TTC549 (cell line): ENCODE results near the gene GALNT18.

Source experiments
- FAIRE-seq: peaks from 2 replicates; lab custom pipeline; 2012; peaks lifted over from hg19 to GRCh38; lab: Jason Lieb, UNC

GALNT18 gene

DNA sequence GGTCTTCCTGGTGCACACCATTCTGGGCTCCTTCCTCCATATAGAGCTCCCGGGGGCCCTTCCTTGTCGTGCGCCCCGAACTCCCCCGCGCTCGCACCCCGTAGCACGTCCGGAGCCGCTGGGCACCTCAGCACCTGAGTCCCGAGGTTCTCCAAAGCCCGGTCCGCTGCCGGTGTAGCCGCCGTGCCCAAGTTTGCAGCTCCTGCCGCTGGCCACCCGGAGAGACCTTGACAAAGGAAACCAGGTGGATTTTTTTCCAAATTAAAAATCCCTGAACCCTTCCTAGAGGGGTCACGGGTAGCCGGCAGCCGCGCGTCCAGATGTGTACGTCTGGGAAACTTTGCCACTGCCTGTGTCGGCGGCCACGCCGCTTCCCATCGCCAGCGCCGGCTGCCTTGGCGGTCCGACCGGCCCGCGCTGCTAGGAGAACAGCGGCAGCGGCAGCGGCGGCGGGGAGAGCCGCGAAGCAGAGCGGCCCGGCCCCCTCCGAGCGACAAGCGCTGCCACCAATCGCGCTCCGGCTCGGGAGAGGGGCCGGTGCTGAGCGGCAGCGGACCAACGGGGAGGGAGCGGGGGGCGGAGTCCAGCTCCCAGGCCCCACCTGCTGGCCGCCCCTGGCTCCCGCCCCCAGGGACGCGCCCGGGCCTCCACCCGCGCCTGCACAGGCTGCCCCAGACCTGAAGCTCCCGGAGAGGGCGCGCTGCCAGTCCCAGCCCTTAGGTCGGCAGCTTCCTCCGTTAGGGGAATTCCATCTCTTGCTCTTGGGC lies at the start of gene GALNT18:
GALNT18 (minus strand) TSS at position 433 of the 767 bp plus-strand sequence.
- FAIRE-seq: no peak

- no peak for FAIRE-seq
Observed at GRCh38 chr11:11670574-11670973, 48.8 kb upstream of the GALNT18 start.

DNA sequence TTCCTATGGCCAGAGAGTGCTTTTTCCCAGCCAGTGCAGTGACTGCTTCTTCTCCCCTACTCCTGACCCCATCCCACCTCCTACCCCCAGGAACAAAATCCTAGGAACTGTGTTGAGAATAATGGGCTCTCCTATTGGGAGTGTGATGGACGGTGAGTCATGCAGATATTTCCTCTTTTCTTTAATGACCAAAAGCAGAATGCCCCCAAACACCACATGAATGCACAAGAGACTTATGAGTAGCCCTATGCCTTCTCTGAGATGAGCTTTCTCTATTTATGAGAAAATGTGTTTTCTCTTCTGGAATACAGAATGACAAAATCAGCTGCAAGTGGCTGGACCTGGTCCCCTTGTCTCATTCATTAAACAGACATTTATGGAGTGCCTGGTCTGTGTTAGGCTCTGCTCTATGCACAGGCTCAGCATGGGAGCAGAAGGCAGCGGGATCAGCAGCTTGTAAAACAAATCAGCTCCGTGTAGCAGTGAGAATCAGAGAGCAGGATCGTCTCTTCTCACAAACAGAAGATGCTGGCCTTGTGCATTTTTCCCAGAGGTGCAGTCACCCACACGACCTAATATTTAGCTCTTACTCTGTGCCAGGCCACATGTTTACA lies 47.5 kb upstream of the GALNT18 start:
- FAIRE-seq: no peak

GRCh38 chr11:11668781-11669180 lies 47.0 kb upstream of the GALNT18 start:
- no peak for FAIRE-seq

GRCh38 chr11:11668274-11668673 lies 46.5 kb upstream of the GALNT18 start:
- FAIRE-seq: no peak

- no peak for FAIRE-seq
Observed at GRCh38 chr11:11667056-11667455, 45.3 kb upstream of the GALNT18 start.

GRCh38 chr11:11665407-11665806 lies 43.6 kb upstream of the GALNT18 start:
- no peak for FAIRE-seq

DNA sequence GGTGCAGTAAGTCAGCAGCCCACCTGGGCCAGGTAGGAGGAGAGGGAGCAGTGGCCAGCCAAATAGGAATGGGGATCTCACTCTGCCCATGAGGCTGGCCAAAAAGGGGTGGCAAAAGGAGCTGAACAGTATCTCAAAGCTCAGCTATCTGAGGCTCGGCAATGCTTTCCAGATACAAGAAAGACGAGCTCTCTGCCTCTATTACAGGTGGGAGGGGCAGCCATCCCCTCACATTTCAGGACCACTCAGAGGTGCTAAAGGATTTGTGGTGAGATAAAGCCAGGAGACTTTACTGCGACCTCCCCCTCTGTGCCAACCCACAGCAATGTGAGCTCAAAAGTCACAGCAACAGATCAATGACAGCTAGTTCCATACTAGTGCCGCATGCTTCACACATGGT lies 42.1 kb upstream of the GALNT18 start:
- FAIRE-seq: no peak

GRCh38 chr11:11662578-11662977 lies 40.8 kb upstream of the GALNT18 start:
- FAIRE-seq: no peak

- no peak for FAIRE-seq
Observed at GRCh38 chr11:11661326-11662040, 39.7 kb upstream of the GALNT18 start.

DNA sequence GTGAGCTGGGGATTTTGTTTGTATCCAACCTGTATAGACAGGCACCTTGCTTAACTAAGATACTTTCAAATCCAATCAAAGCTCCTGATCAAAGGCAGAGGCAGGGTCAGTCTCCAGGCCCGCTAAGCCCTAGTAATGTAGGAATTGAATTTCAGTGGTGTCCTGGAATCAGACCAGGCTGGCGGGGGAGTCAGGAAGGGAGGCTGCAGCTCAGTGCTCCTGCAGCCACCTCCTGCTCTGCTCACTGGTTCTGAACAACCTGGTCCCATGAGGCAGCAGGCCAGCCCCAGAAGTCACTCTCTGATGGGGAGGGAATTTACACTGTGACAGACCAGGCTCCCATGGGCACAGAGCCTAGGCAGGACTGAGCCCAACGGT lies 38.5 kb upstream of the GALNT18 start:
- FAIRE-seq: no peak

- no peak for FAIRE-seq
Observed at GRCh38 chr11:11659567-11660362, 38.0 kb upstream of the GALNT18 start.

GRCh38 chr11:11657218-11657955 lies 35.6 kb upstream of the GALNT18 start:
- no peak for FAIRE-seq

GRCh38 chr11:11641581-11641980 lies 19.8 kb upstream of the GALNT18 start:
- no peak for FAIRE-seq

GRCh38 chr11:11640996-11641395 lies 19.2 kb upstream of the GALNT18 start:
- FAIRE-seq: no peak

- FAIRE-seq: no peak
Observed at GRCh38 chr11:11640152-11640551, 18.3 kb upstream of the GALNT18 start.

GRCh38 chr11:11636671-11637070 lies 14.9 kb upstream of the GALNT18 start:
- FAIRE-seq: no peak

- FAIRE-seq: no peak
Observed at GRCh38 chr11:11635443-11635842, 13.6 kb upstream of the GALNT18 start.

DNA sequence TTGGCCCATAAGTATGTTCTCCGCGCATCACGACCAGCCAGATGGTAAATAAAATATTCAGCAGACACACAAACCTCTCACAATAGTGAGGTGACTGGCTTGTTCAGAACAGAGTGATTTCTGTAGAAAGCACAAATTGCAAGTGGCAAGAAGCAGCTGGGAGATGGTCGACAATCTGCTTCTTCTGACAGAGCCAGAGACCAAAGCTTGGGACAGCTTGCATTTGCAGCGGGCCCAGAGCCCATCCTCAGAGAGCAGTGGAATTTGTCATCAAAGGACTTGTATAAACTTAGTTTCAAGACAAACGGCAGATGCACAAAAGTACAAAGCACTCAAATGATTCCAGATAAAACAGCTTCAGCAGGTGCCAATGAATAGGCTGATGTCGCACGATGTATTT lies 7.6 kb upstream of the GALNT18 start:
- no peak for FAIRE-seq

- FAIRE-seq: no peak
Observed at GRCh38 chr11:11628651-11629050, 6.8 kb upstream of the GALNT18 start.

GRCh38 chr11:11626128-11626527 lies 4.3 kb upstream of the GALNT18 start:
- no peak for FAIRE-seq

DNA sequence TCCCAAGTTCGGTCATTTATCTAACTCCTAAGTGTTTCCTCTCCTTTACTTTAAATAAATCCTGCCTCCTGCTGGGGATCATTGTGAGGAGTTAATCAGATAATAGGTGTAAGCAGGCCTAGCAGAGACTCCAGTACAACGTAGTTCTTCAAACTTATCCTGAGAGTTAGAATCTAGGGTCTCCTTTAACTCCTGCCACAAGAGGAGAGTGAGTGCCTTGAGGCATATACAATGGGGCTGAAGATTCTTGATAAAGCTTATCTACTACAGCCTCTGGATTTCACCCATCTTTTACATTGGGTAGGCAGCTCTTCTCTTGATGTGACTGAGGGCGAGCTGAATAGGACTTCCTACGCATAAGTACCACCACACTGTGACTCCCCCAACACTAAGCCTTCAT lies 3.1 kb upstream of the GALNT18 start:
- no peak for FAIRE-seq
